Natural killer cell (primary cell): ENCODE measurements around the gene DOK6. TPM values are rescaled to one million over a fixed set of nuclear protein-coding genes. Genes with fewer than 3 reads are reported as not detected.

ENCODE experiments used
- ATAC-seq, 3 donors: fragments of 150-1000 bp in 2 of 3; fragments of 200-7000 bp in 1 of 3; cut with Tn5 transposase; 1 replicate in 1 of 3; 2 replicates in 2 of 3; pipeline ENCODE4 v1.10.0; 2021; ENCODE audit warnings: mild to moderate bottlenecking in 2 of 3, moderate library complexity in 2 of 3
- DNase-seq, 2 donors: peaks; one replicate each; pipeline versions ENCODE4 v3.0.0 to v3.0.0-alpha.2; 2013 to 2021; ENCODE audit warnings: mixed read lengths in 1 of 2
- H3K27ac ChIP-seq: one replicate; pipeline ENCODE4 v1.5.1; 2013; ENCODE audit warnings: mild to moderate bottlenecking, low read length
- H3K27me3 ChIP-seq: one replicate; pipeline ENCODE4 v1.6.1; 2013; ENCODE audit warnings: low read length; ENCODE audit not compliant: control insufficient read depth, insufficient read depth
- H3K36me3 ChIP-seq: one replicate; pipeline ENCODE4 v1.6.1; 2013; ENCODE audit warnings: low read length; ENCODE audit not compliant: control insufficient read depth, insufficient read depth
- H3K4me1 ChIP-seq: one replicate; pipeline ENCODE4 v1.6.1; 2013; ENCODE audit warnings: low read length; ENCODE audit not compliant: control insufficient read depth, insufficient read depth
- H3K4me3 ChIP-seq: one replicate; pipeline ENCODE4 v1.5.1; 2013; ENCODE audit warnings: low read length
- H3K9me3 ChIP-seq: one replicate; pipeline ENCODE4 v1.6.1; 2013; ENCODE audit warnings: low read length; ENCODE audit not compliant: control insufficient read depth, insufficient read depth
- H3K27ac Mint-ChIP-seq, 2 donors: one replicate each; pipeline ENCODE4 v1.8.0; 2022; ENCODE audit warnings: mild to moderate bottlenecking in 2 of 2, mixed read lengths in 2 of 2, moderate library complexity in 1 of 2
- H3K27me3 Mint-ChIP-seq, 2 donors: one replicate each; pipeline ENCODE4 v1.8.0; 2022; ENCODE audit warnings: low read depth in 2 of 2, mixed read lengths in 2 of 2
- H3K36me3 Mint-ChIP-seq: one replicate; pipeline ENCODE4 v1.8.0; 2022; ENCODE audit warnings: mixed read lengths
- H3K4me1 Mint-ChIP-seq, 2 donors: one replicate each; pipeline ENCODE4 v1.8.0; 2022; ENCODE audit warnings: mixed read lengths in 2 of 2
- H3K4me3 Mint-ChIP-seq: one replicate; pipeline ENCODE4 v1.8.0; 2022; ENCODE audit warnings: mild to moderate bottlenecking, moderate library complexity, mixed read lengths
- H3K9me3 Mint-ChIP-seq, 2 donors: one replicate each; pipeline ENCODE4 v1.8.0; 2022; ENCODE audit warnings: mixed read lengths in 2 of 2
- CTCF ChIP-seq: fragments of 200-600 bp; IDR thresholded peaks from one replicate; pipeline ENCODE4 v1.8.0; 2022; ENCODE audit warnings: antibody characterized with exemption
- WGBS: methylation state at CpG from one replicate; pipeline ENCODE4 v1.1.7; 2013; ENCODE audit warnings: missing lambda C conversion rate; ENCODE audit not compliant: insufficient coverage; 5-methylcytosine and 5-hydroxymethylcytosine counted together
- intact Hi-C: fragments of 100-400 bp; cut with micrococcal nuclease; formaldehyde crosslinking; loops from one replicate; pipeline ENCODE4 v1.14.2; 2022
- total RNA-seq, 4 donors: library from RNA; stranded (reverse); fragments of 120-200 nt in 1 of 4; gene quantifications; one replicate each; pipeline versions ENCODE4 v1.2.3 to v1.2.4, GENCODE V29; 2013 to 2022

DOK6 gene
- total RNA-seq, 3 donors from 2014 or later (not counting 1 experiment from before 2014, with no cell fraction given): 0.02 TPM; not detected in 2

GRCh38 chr18:69495338-69495737, 94.7 kb downstream of the DOK6 start:
- H3K36me3 Mint-ChIP-seq: no peaks in the 10 kb centered on the region
- no peak overlapping the region for H3K27ac Mint-ChIP-seq
- H3K27me3 ChIP-seq: no peaks in the 10 kb centered on the region
- WGBS: 83% methylated on average over 5 of the region's 5 CpGs
- H3K27ac ChIP-seq: no peak overlapping the region
- H3K9me3 ChIP-seq: no peaks in the 10 kb centered on the region
- no peaks in the 10 kb centered on the region for H3K4me1 Mint-ChIP-seq
- no peaks in the 10 kb centered on the region for H3K4me1 ChIP-seq
- H3K4me3 Mint-ChIP-seq: no peak overlapping the region
- peaks cover 0 to 8% of the 10 kb centered on the region in 2 donors for H3K27me3 Mint-ChIP-seq
- TF ChIP-seq CTCF: no peak
- H3K9me3 Mint-ChIP-seq: no peaks in the 10 kb centered on the region
- no peaks in the 10 kb centered on the region for H3K36me3 ChIP-seq
- ATAC-seq (no peak), DNase-seq (no peak)
- intact Hi-C loops: no loop called here
- no peak overlapping the region for H3K4me3 ChIP-seq

GRCh38 chr18:69495841-69496533, 95.3 kb downstream of the DOK6 start:
- H3K4me3 ChIP-seq: no peak overlapping the region
- no peak overlapping the region for H3K27ac ChIP-seq
- no peaks in the 10 kb centered on the region for H3K9me3 Mint-ChIP-seq
- H3K4me1 ChIP-seq: no peaks in the 10 kb centered on the region
- no peak for DNase-seq
- no peak overlapping the region for H3K27ac Mint-ChIP-seq
- H3K9me3 ChIP-seq: no peaks in the 10 kb centered on the region
- H3K36me3 Mint-ChIP-seq: no peaks in the 10 kb centered on the region
- no peaks in the 10 kb centered on the region for H3K27me3 ChIP-seq
- H3K36me3 ChIP-seq: no peaks in the 10 kb centered on the region
- no peak for ATAC-seq
- no peaks in the 10 kb centered on the region for H3K4me1 Mint-ChIP-seq
- no peak overlapping the region for H3K4me3 Mint-ChIP-seq
- peaks cover 0 to 8% of the 10 kb centered on the region in 2 donors for H3K27me3 Mint-ChIP-seq
- intact Hi-C loops: no loop called here
- WGBS: 86% methylated on average over 20 of the region's 20 CpGs
- no peak for TF ChIP-seq CTCF

- no peaks in the 10 kb centered on the region for H3K36me3 ChIP-seq
- ATAC-seq: no peak
- no peak overlapping the region for H3K27ac ChIP-seq
- H3K4me3 ChIP-seq: no peak overlapping the region
- no peak for DNase-seq
- peaks cover 4% of the 10 kb centered on the region for H3K27me3 ChIP-seq
- H3K4me1 ChIP-seq: no peaks in the 10 kb centered on the region
- Mint-ChIP-seq H3K36me3 (no peaks in the 10 kb centered on the region), H3K4me1 (no peaks in the 10 kb centered on the region), H3K9me3 (no peaks in the 10 kb centered on the region), H3K27ac (no peak overlapping the region), H3K4me3 (no peak overlapping the region), H3K27me3 (peaks cover 3 to 8% of the 10 kb centered on the region in 2 donors)
- no peak for TF ChIP-seq CTCF
- intact Hi-C loops: no loop called here
- no CpG with 5 or more reads among the region's 1 CpG for WGBS
- no peaks in the 10 kb centered on the region for H3K9me3 ChIP-seq
Measured at GRCh38 chr18:69518989-69519388, 118.3 kb downstream of the DOK6 start.

- H3K4me1 Mint-ChIP-seq: no peaks in the 10 kb centered on the region
- peaks cover 0 to under 1% of the 10 kb centered on the region in 2 donors for H3K27me3 Mint-ChIP-seq
- Histone ChIP-seq H3K4me1 (no peaks in the 10 kb centered on the region), H3K36me3 (no peaks in the 10 kb centered on the region), H3K27me3 (peaks cover 2% of the 10 kb centered on the region), H3K9me3 (no peaks in the 10 kb centered on the region), H3K4me3 (no peak overlapping the region), H3K27ac (no peak overlapping the region)
- no peak for DNase-seq
- ATAC-seq: no peak
- no peak for TF ChIP-seq CTCF
- no peaks in the 10 kb centered on the region for H3K9me3 Mint-ChIP-seq
- H3K36me3 Mint-ChIP-seq: no peaks in the 10 kb centered on the region
- WGBS: 73% methylated on average over 2 of the region's 3 CpGs
- H3K4me3 Mint-ChIP-seq: no peak overlapping the region
- intact Hi-C loops: no loop called here
- no peak overlapping the region for H3K27ac Mint-ChIP-seq
Measured at GRCh38 chr18:69523582-69523981, 122.9 kb downstream of the DOK6 start.
